ENCODE measurements around the gene NOX3.
"Not testable (repeated sequence)": the region's sequence is repeated elsewhere in the genome, so short reads cannot be mapped to it uniquely, and the experiment has no call there.

NOX3 gene

GRCh38 chr6:155495011-155495768 is 39.6 kb upstream of the NOX3 start:
- no peak for TF ChIP-seq CTCF (IDR thresholded peaks at IDR 0.05; ENCODE audit: borderline replicate concordance, insufficient read depth, low read depth, low read length)
- H3K4me3 ChIP-seq (ENCODE audit: low read depth, low read length), result no peak overlapping the region

- H3K4me3 ChIP-seq (ENCODE audit: low read depth, low read length), result no peak overlapping the region
- TF ChIP-seq CTCF (IDR thresholded peaks at IDR 0.05; ENCODE audit: borderline replicate concordance, insufficient read depth, low read depth, low read length), result no peak
Observed at GRCh38 chr6:155493694-155494143, 38.1 kb upstream of the NOX3 start.

DNA sequence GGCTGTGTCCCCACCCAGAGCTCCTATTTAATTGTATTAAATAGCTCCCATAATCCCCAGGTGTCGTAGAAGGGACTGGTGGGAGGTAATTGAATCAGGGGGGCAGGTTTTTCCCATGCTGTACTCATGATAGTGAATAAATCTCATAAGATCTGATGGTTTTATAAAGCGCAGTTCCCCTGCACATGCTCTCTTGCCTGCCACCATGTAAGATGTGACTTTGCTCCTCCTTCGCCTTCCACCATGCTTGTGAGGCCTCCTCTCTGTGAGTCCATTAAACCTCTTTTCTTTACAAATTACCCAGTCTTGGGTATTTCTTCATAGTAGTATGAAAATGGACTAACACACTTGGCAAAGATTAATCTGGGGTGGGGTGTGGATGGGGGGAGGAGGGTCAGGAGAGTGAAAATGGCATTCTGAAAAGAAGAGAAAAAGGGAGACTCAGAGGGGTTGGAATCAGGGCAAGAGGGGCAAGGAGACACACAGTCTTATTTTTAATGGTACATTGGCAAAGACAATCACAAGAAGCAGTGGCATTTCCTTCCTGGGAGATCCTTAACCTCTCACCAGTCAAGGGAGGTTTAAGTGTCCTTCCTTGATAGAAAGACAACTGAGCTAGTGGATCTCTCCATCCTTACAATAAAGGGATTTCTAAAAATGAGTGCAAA is 37.5 kb upstream of the NOX3 start:
- TF ChIP-seq CTCF (IDR thresholded peaks at IDR 0.05; ENCODE audit: borderline replicate concordance, insufficient read depth, low read depth, low read length), result no peak
- H3K4me3 ChIP-seq (ENCODE audit: low read depth, low read length), result no peak overlapping the region

GRCh38 chr6:155492061-155492735 is 36.6 kb upstream of the NOX3 start:
- TF ChIP-seq CTCF (IDR thresholded peaks at IDR 0.05; ENCODE audit: borderline replicate concordance, insufficient read depth, low read depth, low read length), result no peak
- H3K4me3 ChIP-seq (ENCODE audit: low read depth, low read length), result no peak overlapping the region

DNA sequence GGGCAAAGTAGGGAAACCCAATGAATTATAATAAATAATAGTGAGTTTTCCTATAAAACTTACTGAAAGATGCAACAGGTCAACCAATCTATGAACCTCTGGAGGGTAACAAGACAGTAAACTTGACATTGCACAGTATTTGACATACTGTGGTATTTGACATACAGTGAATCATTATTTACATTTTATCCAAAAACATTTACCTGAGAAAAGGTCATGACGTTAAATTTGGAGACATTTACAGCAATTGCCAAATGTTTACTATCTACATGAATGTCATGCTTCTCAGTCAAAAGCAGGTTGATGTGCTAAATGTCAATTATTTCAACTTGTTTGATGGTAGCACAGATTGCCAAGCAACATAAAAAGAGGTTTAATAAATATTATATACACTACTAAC is 35.8 kb upstream of the NOX3 start:
- no peak overlapping the region for H3K4me3 ChIP-seq (ENCODE audit: low read depth, low read length)
- TF ChIP-seq CTCF (IDR thresholded peaks at IDR 0.05; ENCODE audit: borderline replicate concordance, insufficient read depth, low read depth, low read length), result no peak

GRCh38 chr6:155488197-155488596 is 32.6 kb upstream of the NOX3 start:
- H3K4me3 ChIP-seq (ENCODE audit: low read depth, low read length), result not testable (repeated sequence)

DNA sequence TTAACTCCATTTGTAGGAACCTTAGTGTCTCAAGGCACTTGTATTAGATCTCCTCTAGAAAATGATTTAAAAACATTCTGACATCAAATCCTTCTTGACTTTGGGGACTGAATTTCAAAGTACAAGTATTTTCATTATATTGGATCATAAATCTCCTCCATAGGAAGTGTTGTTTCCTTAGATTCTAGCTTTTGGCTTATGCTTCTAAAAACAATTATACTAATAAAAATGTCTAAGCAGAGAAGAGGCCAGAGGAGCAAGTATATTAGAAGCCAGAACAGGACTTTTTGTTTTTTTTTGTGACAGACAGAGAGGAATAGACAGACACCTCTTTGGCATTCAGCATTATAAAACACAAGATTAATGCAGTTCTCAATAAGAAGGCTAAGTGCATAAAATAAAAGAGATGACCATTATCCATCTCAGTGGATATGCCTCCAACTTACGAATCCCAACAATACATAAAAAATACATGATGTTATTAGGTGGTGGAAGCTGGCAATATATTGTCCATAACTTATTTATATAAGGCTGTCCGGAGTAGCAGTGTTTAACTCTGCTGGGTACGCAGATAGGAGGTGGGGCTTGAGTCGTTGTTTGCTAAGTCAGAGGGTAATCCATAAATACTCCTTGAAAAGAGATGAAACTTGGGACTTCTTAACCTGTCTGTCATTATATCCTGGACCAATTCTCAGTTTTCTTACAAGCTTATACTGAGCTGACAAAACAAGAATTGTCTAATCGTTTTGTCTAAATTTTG is 31.9 kb upstream of the NOX3 start:
- H3K4me3 ChIP-seq (ENCODE audit: low read depth, low read length), result no peak overlapping the region
- TF ChIP-seq CTCF (IDR thresholded peaks at IDR 0.05; ENCODE audit: borderline replicate concordance, insufficient read depth, low read depth, low read length), result no peak

All from GM12875 (cell line).